GM12878 (cell line): ENCODE measurements around the gene GOSR2. TPM values are rescaled to one million over a fixed set of nuclear protein-coding genes. Genes with fewer than 3 reads are reported as not detected.
A peak's percentile ranks its signal among the peaks of the same experiment; 100 is the strongest.

Experiments used
- ATAC-seq: fragments of 200-7000 bp; cut with Tn5 transposase; 3 replicates; pipeline ENCODE4 v1.9.1; 2020; ENCODE audit warnings: mild to moderate bottlenecking, moderate library complexity
- BruUV-seq: library from RNA; stranded (reverse); fragments of 400-500 nt; replicated peaks from 2 replicates; lab custom pipeline; 2021; lab: Mats Ljungman, UMichigan
- CTCF ChIA-PET: fragments of 300-600 bp; sonication (Branson Sonifier 250); formaldehyde crosslinking; extraction: SDS; loops from one replicate; lab custom pipeline; 2021; ENCODE audit warnings: inconsistent platforms; lab: Yijun Ruan, JAX
- POLR2A ChIA-PET: fragments of 350-600 bp; formaldehyde crosslinking; extraction: SDS; loops from one replicate; lab custom pipeline; 2021; ENCODE audit warnings: inconsistent platforms; lab: Charles Lee
- RAD21 ChIA-PET: fragments of 300-600 bp; sonication (Branson Sonifier 250); formaldehyde crosslinking; loops from one replicate; lab custom pipeline; 2023; ENCODE audit warnings: antibody characterized with exemption; ENCODE audit not compliant: unreplicated experiment; lab: Charles Lee
- SMC1A ChIA-PET: fragments of 300-600 bp; sonication (Branson Sonifier 250); formaldehyde crosslinking; loops from one replicate; lab custom pipeline; 2023; ENCODE audit not compliant: unreplicated experiment, uncharacterized antibody; lab: Charles Lee
- DNase-seq: peaks from one replicate; pipeline ENCODE4 v3.0.0-alpha.2; 2011; ENCODE audit warnings: low read depth, low spot score
- FAIRE-seq: peaks from 3 replicates; lab custom pipeline; 2011; peaks lifted over from hg19 to GRCh38; lab: Jason Lieb, UNC
- H2AFZ ChIP-seq: 2 replicates; pipeline ENCODE4 v1.6.0; 2011; ENCODE audit warnings: low read depth, low read length, control low read depth; ENCODE audit not compliant: control insufficient read depth
- H3K27ac ChIP-seq: 2 replicates; pipeline ENCODE4 v1.5.1; 2011; ENCODE audit warnings: control low read depth; ENCODE audit not compliant: control insufficient read depth, insufficient read depth
- H3K27me3 ChIP-seq, 2 experiments: replicated peaks in 1 of 2; 2 replicates each; pipeline versions ENCODE4 v1.6.0 to v1.6.1; 2011; ENCODE audit warnings: low read length in 1 of 2; ENCODE audit not compliant: control insufficient read depth in 2 of 2, insufficient read depth in 2 of 2
- H3K36me3 ChIP-seq, 2 experiments: 2 replicates each; pipeline ENCODE4 v1.5.1; 2011; ENCODE audit warnings: low read length in 1 of 2; ENCODE audit not compliant: control insufficient read depth in 2 of 2, insufficient read depth in 2 of 2
- H3K4me1 ChIP-seq: 2 replicates; pipeline ENCODE4 v1.6.1; 2011; ENCODE audit warnings: mild to moderate bottlenecking, low read length, moderate library complexity, mixed read lengths; ENCODE audit not compliant: control insufficient read depth, insufficient read depth
- H3K4me2 ChIP-seq: 2 replicates; pipeline ENCODE4 v1.6.0; 2011; ENCODE audit warnings: control low read depth; ENCODE audit not compliant: control insufficient read depth, insufficient read depth
- H3K4me3 ChIP-seq: fragments of 200-600 bp; sonication (generic); 2 replicates; pipeline ENCODE4 v1.5.1; 2016
- H3K79me2 ChIP-seq: 2 replicates; pipeline ENCODE4 v1.6.0; 2011; ENCODE audit warnings: low read length; ENCODE audit not compliant: control insufficient read depth, insufficient read depth
- H3K9ac ChIP-seq: 2 replicates; pipeline ENCODE4 v1.8.0; 2011; ENCODE audit warnings: low read length, control low read depth, mixed read lengths; ENCODE audit not compliant: control insufficient read depth, insufficient read depth
- H3K9me3 ChIP-seq: replicated peaks from 3 replicates; pipeline ENCODE4 v1.5.1; 2011; ENCODE audit warnings: mild to moderate bottlenecking, low read length; ENCODE audit not compliant: control insufficient read depth, insufficient read depth
- H4K20me1 ChIP-seq: 2 replicates; pipeline ENCODE4 v1.6.0; 2011; ENCODE audit not compliant: control insufficient read depth, insufficient read depth
- CBX3 ChIP-seq: fragments of 200-600 bp; sonication (generic); IDR thresholded peaks from 2 replicates; pipeline ENCODE4 v1.6.1; 2016; ENCODE audit warnings: low read depth, borderline replicate concordance
- KDM1A ChIP-seq: fragments of 200-600 bp; sonication (generic); IDR thresholded peaks from 2 replicates; pipeline ENCODE4 v1.6.1; 2016; ENCODE audit warnings: borderline replicate concordance
- POLR2A ChIP-seq: IDR thresholded peaks from 2 replicates; pipeline ENCODE4 v1.6.1; 2011; ENCODE audit warnings: low read depth, mild to moderate bottlenecking, low read length
- WGBS: methylation state at CpG from one replicate; pipeline ENCODE4 v1.1.6; 2016; ENCODE audit warnings: low lambda C conversion rate; ENCODE audit not compliant: insufficient replicate concordance, insufficient coverage; ENCODE audit errors: missing lambda C conversion rate; 5-methylcytosine and 5-hydroxymethylcytosine counted together
- in situ Hi-C: fragments of 300-500 bp; cut with MboI; formaldehyde crosslinking; loops from 9 replicates; pipeline ENCODE4 v1.14.3; 2018; ENCODE audit warnings: mixed read lengths
- intact Hi-C: fragments of 100-400 bp; cut with micrococcal nuclease; formaldehyde crosslinking; loops from one replicate; pipeline ENCODE4 v1.14.2; 2022; ENCODE audit not compliant: unreplicated experiment
- polyA plus RNA-seq, 11 experiments: library from polyadenylated mRNA; depleted of rRNA in 4 of 11; unstranded in 6 of 11; stranded (reverse) in 5 of 11; fragments of >200 nt; fragmentation: Nextera tagmentation in 4 of 11; fragmentation: Illumina TruSeq in 1 of 11; extraction: Ambion mirVana in 4 of 11; extraction: Trizol in 1 of 11; gene quantifications; 1 replicate in 1 of 11; 2 replicates in 10 of 11; pipeline versions ENCODE4 v1.2.1 to v1.2.3, GENCODE V29; 2011 to 2016; ENCODE audit warnings: inconsistent platforms in 2 of 11, missing spikeins in 2 of 11, low read depth in 1 of 11
- total RNA-seq, 4 experiments: library from RNA; depleted of rRNA in 3 of 4; stranded (reverse); fragments of >200 nt in 3 of 4; fragmentation: Illumina TruSeq in 1 of 4; extraction: Trizol in 1 of 4; gene quantifications; 2 replicates each; pipeline versions ENCODE4 v1.2.1 to v1.2.3, GENCODE V29; 2013 to 2021
- TF ChIP-seq, protein P1 (sequence below): fragments of 450-650 bp; IDR thresholded peaks from 2 replicates; pipeline ENCODE4 v1.6.1; 2018; ENCODE audit warnings: mild to moderate bottlenecking, low read depth, moderate library complexity; ENCODE audit not compliant: partially characterized antibody
- TF ChIP-seq, protein P2 (sequence below): IDR thresholded peaks from 2 replicates; pipeline ENCODE4 v1.6.1; 2012; ENCODE audit warnings: low read depth, low read length, improper control_type of control experiment

The GOSR2 gene
- total and polyA plus RNA-seq, 10 of the 15 experiments (the other 5 are each of a cell fraction or from before 2014, with no cell fraction given): 30.1 to 64.5 (median 47.0) TPM

DNA sequence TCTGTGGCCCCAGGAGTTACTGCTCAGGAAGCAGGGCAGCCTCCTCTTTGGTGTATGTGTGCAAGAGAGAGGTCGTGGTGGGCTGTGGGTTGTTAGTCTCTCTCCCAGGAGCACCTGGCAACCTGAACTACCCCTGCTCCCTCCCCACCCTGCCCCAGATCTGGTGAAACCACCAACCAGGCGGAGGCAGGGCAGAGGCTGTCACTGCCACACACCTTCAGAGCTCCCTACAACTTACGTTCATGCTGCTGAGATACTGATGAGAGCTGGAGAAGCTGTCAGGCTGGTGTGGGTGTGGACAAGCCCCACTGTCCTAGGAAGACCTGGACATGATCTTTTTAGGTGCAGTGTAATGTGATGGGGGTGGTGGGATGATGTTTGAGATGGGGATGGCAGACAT lies 24.3 kb downstream of the GOSR2 start (continued):
- TF ChIP-seq, protein P1, sequence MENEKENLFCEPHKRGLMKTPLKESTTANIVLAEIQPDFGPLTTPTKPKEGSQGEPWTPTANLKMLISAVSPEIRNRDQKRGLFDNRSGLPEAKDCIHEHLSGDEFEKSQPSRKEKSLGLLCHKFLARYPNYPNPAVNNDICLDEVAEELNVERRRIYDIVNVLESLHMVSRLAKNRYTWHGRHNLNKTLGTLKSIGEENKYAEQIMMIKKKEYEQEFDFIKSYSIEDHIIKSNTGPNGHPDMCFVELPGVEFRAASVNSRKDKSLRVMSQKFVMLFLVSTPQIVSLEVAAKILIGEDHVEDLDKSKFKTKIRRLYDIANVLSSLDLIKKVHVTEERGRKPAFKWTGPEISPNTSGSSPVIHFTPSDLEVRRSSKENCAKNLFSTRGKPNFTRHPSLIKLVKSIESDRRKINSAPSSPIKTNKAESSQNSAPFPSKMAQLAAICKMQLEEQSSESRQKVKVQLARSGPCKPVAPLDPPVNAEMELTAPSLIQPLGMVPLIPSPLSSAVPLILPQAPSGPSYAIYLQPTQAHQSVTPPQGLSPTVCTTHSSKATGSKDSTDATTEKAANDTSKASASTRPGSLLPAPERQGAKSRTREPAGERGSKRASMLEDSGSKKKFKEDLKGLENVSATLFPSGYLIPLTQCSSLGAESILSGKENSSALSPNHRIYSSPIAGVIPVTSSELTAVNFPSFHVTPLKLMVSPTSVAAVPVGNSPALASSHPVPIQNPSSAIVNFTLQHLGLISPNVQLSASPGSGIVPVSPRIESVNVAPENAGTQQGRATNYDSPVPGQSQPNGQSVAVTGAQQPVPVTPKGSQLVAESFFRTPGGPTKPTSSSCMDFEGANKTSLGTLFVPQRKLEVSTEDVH: no peak
- TF ChIP-seq CBX3: no peak
- TF ChIP-seq, protein P2, sequence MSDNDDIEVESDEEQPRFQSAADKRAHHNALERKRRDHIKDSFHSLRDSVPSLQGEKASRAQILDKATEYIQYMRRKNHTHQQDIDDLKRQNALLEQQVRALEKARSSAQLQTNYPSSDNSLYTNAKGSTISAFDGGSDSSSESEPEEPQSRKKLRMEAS: no peak

DNA sequence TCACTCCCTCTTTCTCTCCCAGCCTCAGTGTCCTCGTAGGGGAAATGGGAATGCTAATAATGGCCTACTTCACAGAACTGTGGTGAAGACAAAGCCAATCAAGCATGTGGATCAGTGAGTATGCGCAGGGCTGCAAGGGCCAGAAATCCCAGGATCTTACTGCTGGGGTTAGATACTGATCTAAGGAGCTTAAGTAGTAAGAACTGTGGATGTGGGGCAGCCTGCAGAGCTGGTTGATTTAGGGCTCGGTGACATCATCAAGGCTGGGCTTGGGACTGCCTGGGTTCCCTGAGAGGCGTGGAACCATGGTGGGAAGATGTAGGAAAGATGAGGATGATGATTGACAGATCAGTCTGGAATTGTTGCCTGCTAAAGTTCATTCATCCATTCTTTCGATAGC lies 25.6 kb downstream of the GOSR2 start:
- ChIA-PET POLR2A (interaction anchor here (0.5 kb wide), 1 partner anchor 142 kb away, joined by 5 read pairs; no protein-coding TSS in a partner anchor), CTCF (no interaction called here), SMC1A (no interaction called here), RAD21 (no interaction called here)
- no peaks in the 10 kb centered on the region for H3K79me2 ChIP-seq
- no TSS peak for BruUV-seq
- no peaks in the 10 kb centered on the region for H3K36me3 ChIP-seq
- WGBS: 70% methylated on average over 5 of the region's 5 CpGs
- no peak overlapping the region for H3K27ac ChIP-seq
- H3K27me3 ChIP-seq: no peaks in the 10 kb centered on the region
- intact Hi-C loops: no loop called here
- no peaks in the 10 kb centered on the region for H3K4me1 ChIP-seq
- H3K9ac ChIP-seq: no peak overlapping the region
- no peak for FAIRE-seq
- 0 out of 2 replicates have a peak, but pooled peaks have one; percentile 2 for TF ChIP-seq POLR2A
- TF ChIP-seq KDM1A: no peak
- no peak overlapping the region for H2AFZ ChIP-seq
- no peak for DNase-seq
- no peak for ATAC-seq
- H3K4me2 ChIP-seq: no peak overlapping the region
- in situ Hi-C loops: no loop called here
- H4K20me1 ChIP-seq: no peaks in the 10 kb centered on the region
- H3K9me3 ChIP-seq: no peaks in the 10 kb centered on the region
- no peak overlapping the region for H3K4me3 ChIP-seq
